ENCODE measurements around the gene CNOT1. TPM values are rescaled to one million over a fixed set of nuclear protein-coding genes. Genes with fewer than 3 reads are reported as not detected.

The CNOT1 gene
- total RNA-seq, 4 donors from 2014 or later: 93.8 to 124 (median 110) TPM

DNA sequence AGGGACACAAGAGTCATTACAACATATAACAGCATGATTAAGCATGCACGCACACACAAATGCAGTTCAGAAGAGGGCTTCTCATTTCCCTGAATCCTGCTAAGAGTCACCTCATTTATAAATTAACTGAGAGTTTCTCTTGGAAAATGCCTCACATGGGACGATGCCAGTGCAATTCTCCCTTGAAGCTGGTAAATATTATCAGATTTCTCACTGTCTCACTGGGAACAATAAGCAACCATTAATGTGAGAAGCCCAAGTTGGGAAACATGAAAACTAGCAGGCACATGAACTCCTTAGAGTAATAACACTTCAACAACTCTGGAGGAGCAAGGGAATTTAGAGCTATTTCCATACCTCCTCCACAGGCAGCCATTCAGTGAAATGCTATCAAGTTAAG is 87.9 kb downstream of the CNOT1 start:
- peaks cover 42 to 100% of the 10 kb centered on the region in 2 donors for H3K36me3 ChIP-seq
- no peak for ATAC-seq

GRCh38 chr16:58537124-58537906 is 92.3 kb downstream of the CNOT1 start:
- Histone ChIP-seq H3K36me3 (peaks cover 23 to 100% of the 10 kb centered on the region in 2 donors), H3K4me1 (no peaks in the 10 kb centered on the region), H3K27me3 (no peaks in the 10 kb centered on the region), H3K4me3 (no peak overlapping the region), H3K27ac (no peak overlapping the region), H3K9me3 (no peaks in the 10 kb centered on the region)
- 76 to 80% methylated on average over 8 to 9 of the region's 10 CpGs for WGBS, 2 donors (ENCODE audit: low coverage in 1 of 2)
- ATAC-seq: no peak
- no peak for TF ChIP-seq EP300 (IDR thresholded peaks at IDR 0.05)
- no peak for TF ChIP-seq POLR2A (IDR thresholded peaks at IDR 0.05)
- TF ChIP-seq, protein P1, sequence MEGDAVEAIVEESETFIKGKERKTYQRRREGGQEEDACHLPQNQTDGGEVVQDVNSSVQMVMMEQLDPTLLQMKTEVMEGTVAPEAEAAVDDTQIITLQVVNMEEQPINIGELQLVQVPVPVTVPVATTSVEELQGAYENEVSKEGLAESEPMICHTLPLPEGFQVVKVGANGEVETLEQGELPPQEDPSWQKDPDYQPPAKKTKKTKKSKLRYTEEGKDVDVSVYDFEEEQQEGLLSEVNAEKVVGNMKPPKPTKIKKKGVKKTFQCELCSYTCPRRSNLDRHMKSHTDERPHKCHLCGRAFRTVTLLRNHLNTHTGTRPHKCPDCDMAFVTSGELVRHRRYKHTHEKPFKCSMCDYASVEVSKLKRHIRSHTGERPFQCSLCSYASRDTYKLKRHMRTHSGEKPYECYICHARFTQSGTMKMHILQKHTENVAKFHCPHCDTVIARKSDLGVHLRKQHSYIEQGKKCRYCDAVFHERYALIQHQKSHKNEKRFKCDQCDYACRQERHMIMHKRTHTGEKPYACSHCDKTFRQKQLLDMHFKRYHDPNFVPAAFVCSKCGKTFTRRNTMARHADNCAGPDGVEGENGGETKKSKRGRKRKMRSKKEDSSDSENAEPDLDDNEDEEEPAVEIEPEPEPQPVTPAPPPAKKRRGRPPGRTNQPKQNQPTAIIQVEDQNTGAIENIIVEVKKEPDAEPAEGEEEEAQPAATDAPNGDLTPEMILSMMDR (IDR thresholded peaks at IDR 0.05): no peak
- no peak for TF ChIP-seq POLR2AphosphoS5 (IDR thresholded peaks at IDR 0.05)

More for the DNA sequence above, 87.9 kb downstream of the CNOT1 start:
- 76 to 100% methylated on average over 1 to 2 of the region's 2 CpGs for WGBS, 2 donors (ENCODE audit: low coverage in 1 of 2)
- H3K27ac ChIP-seq: no peak overlapping the region
- no peak overlapping the region for H3K4me3 ChIP-seq
- no peaks in the 10 kb centered on the region for H3K4me1 ChIP-seq
- H3K27me3 ChIP-seq: no peaks in the 10 kb centered on the region
- no peak for TF ChIP-seq EP300 (IDR thresholded peaks at IDR 0.05)
- TF ChIP-seq POLR2A (IDR thresholded peaks at IDR 0.05): no peak
- no peak for TF ChIP-seq POLR2AphosphoS5 (IDR thresholded peaks at IDR 0.05)
- TF ChIP-seq, protein P1 (IDR thresholded peaks at IDR 0.05): no peak
- no peaks in the 10 kb centered on the region for H3K9me3 ChIP-seq

GRCh38 chr16:58536278-58536677 is 93.3 kb downstream of the CNOT1 start:
- Histone ChIP-seq H3K27ac (no peak overlapping the region), H3K4me3 (no peak overlapping the region), H3K4me1 (no peaks in the 10 kb centered on the region), H3K9me3 (no peaks in the 10 kb centered on the region), H3K36me3 (peaks cover 26 to 100% of the 10 kb centered on the region in 2 donors), H3K27me3 (no peaks in the 10 kb centered on the region)
- TF ChIP-seq EP300 (IDR thresholded peaks at IDR 0.05): no peak
- TF ChIP-seq POLR2AphosphoS5 (IDR thresholded peaks at IDR 0.05): no peak
- TF ChIP-seq POLR2A (IDR thresholded peaks at IDR 0.05): no peak
- TF ChIP-seq, protein P1 (IDR thresholded peaks at IDR 0.05): no peak
- no peak for ATAC-seq
- 69 to 70% methylated on average over 5 of the region's 5 CpGs for WGBS, 2 donors (ENCODE audit: low coverage in 1 of 2)

DNA sequence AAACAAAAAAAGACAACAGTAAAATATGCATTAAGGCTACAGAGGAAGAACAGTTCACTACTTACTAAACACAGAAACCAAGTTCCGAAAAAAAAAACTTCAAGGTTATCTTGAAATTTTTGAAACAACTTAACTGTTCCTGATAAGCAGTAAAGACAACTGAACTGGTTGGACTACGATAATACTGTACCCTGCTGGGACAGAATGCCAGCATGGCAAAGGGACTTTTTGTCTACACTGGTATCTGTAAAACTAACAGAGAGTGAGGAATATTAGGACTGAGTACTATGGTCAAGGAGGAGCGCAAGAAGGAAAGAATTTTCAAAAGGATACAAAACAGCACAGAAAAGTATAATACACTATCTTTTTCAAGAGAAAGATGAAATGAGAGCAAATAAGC is 94.5 kb downstream of the CNOT1 start:
- ATAC-seq: no peak
- H3K4me1 ChIP-seq: no peaks in the 10 kb centered on the region
- TF ChIP-seq, protein P1 (IDR thresholded peaks at IDR 0.05): no peak
- no peak for TF ChIP-seq POLR2A (IDR thresholded peaks at IDR 0.05)
- TF ChIP-seq EP300 (IDR thresholded peaks at IDR 0.05): no peak
- TF ChIP-seq POLR2AphosphoS5 (IDR thresholded peaks at IDR 0.05): no peak
- H3K27me3 ChIP-seq: no peaks in the 10 kb centered on the region
- H3K36me3 ChIP-seq: peaks cover 26 to 100% of the 10 kb centered on the region in 2 donors
- no peak overlapping the region for H3K27ac ChIP-seq
- WGBS, 2 donors (ENCODE audit: low coverage in 1 of 2): 85 to 88% methylated on average over 2 to 3 of the region's 3 CpGs
- no peak overlapping the region for H3K4me3 ChIP-seq
- no peaks in the 10 kb centered on the region for H3K9me3 ChIP-seq
